HepG2 (cell line): ENCODE measurements around the gene RAB40C. TPM values are rescaled to one million over a fixed set of nuclear protein-coding genes. Genes with fewer than 3 reads are reported as not detected.

Experiments used
- ARNTL ChIP-seq: sonication (generic); formaldehyde crosslinking; IDR thresholded peaks from 2 replicates; pipeline ENCODE4 v1.4.0; 2020; ENCODE audit warnings: mild to moderate bottlenecking, missing genetic modification reagents
- ATF4 ChIP-seq, 2 experiments: fragments of 450-650 bp in 1 of 2; sonication (generic) in 1 of 2; formaldehyde crosslinking; IDR thresholded peaks; 2 replicates each; pipeline versions ENCODE4 v1.5.0 to v1.8.0; 2020 to 2022; ENCODE audit warnings: mild to moderate bottlenecking in 1 of 2, missing genetic modification reagents in 1 of 2
- CAMTA2 ChIP-seq: sonication (generic); formaldehyde crosslinking; IDR thresholded peaks from 2 replicates; pipeline ENCODE4 v1.4.0; 2020; ENCODE audit warnings: mild to moderate bottlenecking, missing genetic modification reagents, borderline replicate concordance
- CHD2 ChIP-seq: IDR thresholded peaks from 2 replicates; pipeline ENCODE4 v1.6.1; 2011; ENCODE audit warnings: low read depth, low read length, improper control_type of control experiment
- JARID2 ChIP-seq: sonication (generic); formaldehyde crosslinking; IDR thresholded peaks from 2 replicates; pipeline ENCODE4 v1.8.1; 2023; ENCODE audit warnings: missing genetic modification reagents, inconsistent platforms; ENCODE audit not compliant: insufficient replicate concordance
- KIAA2018 ChIP-seq: sonication (generic); formaldehyde crosslinking; IDR thresholded peaks from 2 replicates; pipeline ENCODE4 v1.5.0; 2020; ENCODE audit warnings: mild to moderate bottlenecking, missing genetic modification reagents, borderline replicate concordance
- MTA1 ChIP-seq: sonication (generic); formaldehyde crosslinking; IDR thresholded peaks from 2 replicates; pipeline ENCODE4 v1.4.0; 2020; ENCODE audit warnings: missing genetic modification reagents, mild to moderate bottlenecking, borderline replicate concordance
- NFRKB ChIP-seq: fragments of 450-650 bp; IDR thresholded peaks from 2 replicates; pipeline ENCODE4 v1.6.1; 2017
- NFYC ChIP-seq: IDR thresholded peaks from 2 replicates; pipeline ENCODE4 v1.6.1; 2016; ENCODE audit warnings: missing genetic modification reagents, missing compliant biosample characterization
- POGZ ChIP-seq: sonication (generic); formaldehyde crosslinking; IDR thresholded peaks from 2 replicates; pipeline ENCODE4 v1.4.0; 2020; ENCODE audit warnings: mild to moderate bottlenecking, missing genetic modification reagents
- SP4 ChIP-seq: sonication (generic); formaldehyde crosslinking; IDR thresholded peaks from 2 replicates; pipeline ENCODE4 v1.8.1; 2023; ENCODE audit warnings: mild to moderate bottlenecking, missing genetic modification reagents
- STAT5B ChIP-seq: sonication (generic); formaldehyde crosslinking; IDR thresholded peaks from 2 replicates; pipeline ENCODE4 v1.4.0; 2020; ENCODE audit warnings: missing genetic modification reagents
- TOPORS ChIP-seq: sonication (generic); formaldehyde crosslinking; IDR thresholded peaks from 2 replicates; pipeline ENCODE4 v1.8.0; 2023; ENCODE audit warnings: mild to moderate bottlenecking, missing genetic modification reagents
- ZBTB33 ChIP-seq: sonication (generic); formaldehyde crosslinking; IDR thresholded peaks from 2 replicates; pipeline ENCODE4 v1.4.0; 2020; ENCODE audit warnings: missing genetic modification reagents
- ZNF20 ChIP-seq: sonication (generic); formaldehyde crosslinking; IDR thresholded peaks from 2 replicates; pipeline ENCODE4 v1.4.0; 2020; ENCODE audit warnings: mild to moderate bottlenecking, moderate library complexity, missing genetic modification reagents
- ZNF260 ChIP-seq: sonication (generic); formaldehyde crosslinking; IDR thresholded peaks from 2 replicates; pipeline ENCODE4 v1.4.0; 2020; ENCODE audit warnings: missing genetic modification reagents, low read depth, mild to moderate bottlenecking, borderline replicate concordance
- ZNF296 ChIP-seq: sonication (generic); formaldehyde crosslinking; conservative IDR thresholded peaks from 2 replicates; pipeline ENCODE4 v1.5.0; 2020; ENCODE audit warnings: mild to moderate bottlenecking, missing genetic modification reagents
- ZNF329 ChIP-seq: sonication (generic); formaldehyde crosslinking; IDR thresholded peaks from 2 replicates; pipeline ENCODE4 v1.9.0; 2021; ENCODE audit warnings: low read depth, mild to moderate bottlenecking, missing genetic modification reagents
- ZNF44 ChIP-seq: sonication (generic); formaldehyde crosslinking; IDR thresholded peaks from 2 replicates; pipeline ENCODE4 v1.5.1; 2020; ENCODE audit warnings: mild to moderate bottlenecking, missing genetic modification reagents
- polyA plus RNA-seq, 8 experiments: library from polyadenylated mRNA; depleted of rRNA in 3 of 8; stranded (reverse) in 7 of 8; unstranded in 1 of 8; fragments of >200 nt; fragmentation: Illumina TruSeq in 4 of 8; extraction: Trizol in 4 of 8; gene quantifications; 2 replicates each; pipeline versions ENCODE4 v1.2.1 to v1.2.3, GENCODE V29; 2011 to 2016; ENCODE audit warnings: low read depth in 4 of 8, missing spikeins in 1 of 8, mixed read lengths in 1 of 8; ENCODE audit not compliant: insufficient read depth in 1 of 8
- total RNA-seq, 5 experiments: library from RNA; depleted of rRNA; stranded (reverse); fragments of >200 nt; fragmentation: Illumina TruSeq; extraction: Trizol; gene quantifications; 2 replicates each; pipeline ENCODE4 v1.2.3, GENCODE V29; 2016; ENCODE audit warnings: low read depth in 1 of 5

RAB40C gene
- total and polyA plus RNA-seq, 2 of the 13 experiments (the other 11 are each of a cell fraction or from before 2014, with no cell fraction given): 7.7 to 11.5 TPM

GRCh38 chr16:588889-589657 is 793 bp upstream of the RAB40C start (continued):
- TF ChIP-seq KIAA2018 (CRISPR knock-in tag) (no peak), SP4 (CRISPR knock-in tag) (peak; percentile 68), ZNF329 (CRISPR knock-in tag) (0 out of 2 replicates have a peak, but pooled peaks have one; percentile 58), STAT5B (CRISPR knock-in tag) (no peak), MTA1 (CRISPR knock-in tag) (no peak), POGZ (CRISPR knock-in tag) (peak; percentile 50), CAMTA2 (peak; percentile 98), NFRKB (no peak), ZNF20 (CRISPR knock-in tag) (no peak), ZNF260 (CRISPR knock-in tag) (no peak), ZBTB33 (CRISPR knock-in tag) (no peak), JARID2 (peak; percentile 38), ARNTL (peak; percentile 60; the same call in 1 of the 2 replicates), ZNF296 (CRISPR knock-in tag) (no peak), ZNF44 (CRISPR knock-in tag) (no peak), NFYC (peak; percentile 72), TOPORS (CRISPR knock-in tag) (no peak), ATF4 (CRISPR knock-in tag; IDR thresholded peaks at IDR 0.05) (no peak), CHD2 (no peak)
